NCI-H345 treated with DMSO at 0.1 percent for 48 hours (cell line): ENCODE measurements around the gene PSMB4.
"Not testable (repeated sequence)": the region's sequence is repeated elsewhere in the genome, so short reads cannot be mapped to it uniquely, and the experiment has no call there.

Experiments used
- DNase-seq: peaks from one replicate; lab custom pipeline; 2025; ENCODE audit not compliant: unreplicated experiment; lab: John Stamatoyannopoulos, UW

PSMB4 gene

DNA sequence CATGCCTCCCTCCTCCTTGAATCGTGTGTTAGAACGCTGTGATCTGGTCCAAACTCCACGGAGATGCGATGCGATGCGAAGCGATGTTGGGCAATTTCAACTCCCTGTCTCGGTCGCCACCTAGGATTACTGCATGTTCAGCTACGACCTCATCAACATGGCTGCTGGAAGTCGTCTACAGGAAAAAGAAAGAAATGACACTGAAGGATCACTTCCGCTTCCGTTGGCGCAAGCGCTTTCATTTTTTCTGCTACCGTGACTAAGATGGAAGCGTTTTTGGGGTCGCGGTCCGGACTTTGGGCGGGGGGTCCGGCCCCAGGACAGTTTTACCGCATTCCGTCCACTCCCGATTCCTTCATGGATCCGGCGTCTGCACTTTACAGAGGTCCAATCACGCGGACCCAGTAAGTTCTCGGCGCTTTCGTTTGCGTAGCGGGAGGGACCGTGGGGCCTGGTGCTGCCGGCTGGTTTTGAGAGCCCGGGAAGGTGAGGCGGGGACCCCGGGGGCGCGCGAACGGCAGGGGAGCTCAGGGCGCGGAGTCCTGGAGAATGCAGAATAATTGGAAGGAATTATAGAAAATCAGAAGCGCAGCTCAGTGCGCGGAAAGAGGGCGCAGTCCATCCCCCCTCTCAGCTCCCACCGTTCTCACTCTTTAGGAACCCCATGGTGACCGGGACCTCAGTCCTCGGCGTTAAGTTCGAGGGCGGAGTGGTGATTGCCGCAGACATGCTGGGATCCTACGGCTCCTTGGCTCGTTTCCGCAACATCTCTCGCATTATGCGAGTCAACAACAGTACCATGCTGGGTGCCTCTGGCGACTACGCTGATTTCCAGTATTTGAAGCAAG is at the start of gene PSMB4:
TSS of gene PSMB4 (plus strand) at position 250 of the 848 bp plus-strand sequence. CDS start at position 265, 15 bp downstream.
- DNase-seq, result peak; percentile 99

DNA sequence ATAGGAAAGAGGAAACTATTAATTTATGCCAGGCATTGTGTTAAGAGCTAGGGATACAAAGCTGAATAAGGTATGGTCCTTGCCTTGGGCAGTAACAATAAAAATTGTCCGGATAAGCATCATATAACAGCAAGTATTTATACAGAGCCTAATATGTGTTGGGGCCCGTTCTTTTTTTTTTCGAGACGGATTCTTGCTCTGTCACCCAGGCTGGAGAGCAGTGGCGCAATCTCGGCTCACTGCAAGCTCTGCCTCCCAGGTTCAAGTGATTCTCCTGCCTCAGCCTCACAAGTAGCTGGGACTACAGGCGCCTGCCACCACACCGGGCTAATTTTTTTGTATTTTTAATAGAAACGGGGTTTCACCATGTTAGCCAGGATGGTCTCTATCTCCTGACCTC is 49.0 kb upstream of the PSMB4 start:
- not testable (repeated sequence) for DNase-seq

DNA sequence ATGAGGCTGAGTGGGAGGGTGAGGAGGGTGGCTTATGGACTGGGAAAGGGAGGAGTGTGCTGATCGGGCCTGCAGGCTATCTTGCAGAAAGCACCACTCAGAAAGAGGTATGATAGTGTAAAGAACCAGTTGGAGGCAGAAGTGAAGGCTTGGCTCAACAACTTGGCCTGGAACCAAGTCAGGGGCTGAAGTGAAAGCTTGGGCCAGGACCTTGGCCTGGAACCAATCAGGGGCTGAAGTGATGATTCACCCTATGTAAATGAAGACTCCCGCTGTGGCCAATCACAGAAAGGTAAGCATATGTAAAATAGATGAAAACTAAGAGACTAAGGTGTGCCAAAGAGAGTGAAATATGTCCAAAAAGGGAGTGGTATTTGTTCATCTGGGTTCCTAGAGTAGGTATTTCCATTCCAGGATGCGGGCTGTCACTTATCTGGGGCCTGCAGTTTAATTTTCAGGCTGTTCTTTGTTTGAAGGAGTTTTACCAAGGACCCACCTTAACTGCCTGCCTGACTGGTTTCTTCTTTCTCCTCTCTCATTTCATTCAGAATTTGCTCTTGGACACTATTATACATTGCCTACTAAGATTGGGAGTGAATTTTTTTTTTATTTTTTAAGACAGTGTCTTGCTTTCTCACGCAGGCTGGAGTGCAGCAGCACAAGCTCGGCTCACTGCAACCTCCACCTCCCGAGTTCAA is 47.2 kb upstream of the PSMB4 start:
- no peak for DNase-seq

DNA sequence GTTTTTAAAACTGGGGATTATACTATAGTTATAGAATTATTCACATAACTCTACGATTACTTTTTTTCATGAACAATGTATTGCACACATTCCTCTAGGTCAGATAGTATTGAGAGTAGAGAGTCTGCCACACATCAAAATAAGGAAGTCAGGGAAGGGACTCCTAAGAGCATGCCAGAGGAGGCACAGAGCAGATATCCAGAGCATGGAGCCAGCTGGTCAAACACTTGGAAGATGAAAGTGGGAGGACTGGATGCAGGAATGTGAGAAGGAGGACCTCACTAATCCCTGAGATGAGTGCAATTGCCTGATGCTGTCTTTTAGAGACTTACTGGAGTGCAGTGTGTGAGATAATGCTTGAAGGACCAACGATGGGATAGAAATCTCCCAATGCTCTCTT is 42.7 kb upstream of the PSMB4 start:
- DNase-seq, result no peak

DNA sequence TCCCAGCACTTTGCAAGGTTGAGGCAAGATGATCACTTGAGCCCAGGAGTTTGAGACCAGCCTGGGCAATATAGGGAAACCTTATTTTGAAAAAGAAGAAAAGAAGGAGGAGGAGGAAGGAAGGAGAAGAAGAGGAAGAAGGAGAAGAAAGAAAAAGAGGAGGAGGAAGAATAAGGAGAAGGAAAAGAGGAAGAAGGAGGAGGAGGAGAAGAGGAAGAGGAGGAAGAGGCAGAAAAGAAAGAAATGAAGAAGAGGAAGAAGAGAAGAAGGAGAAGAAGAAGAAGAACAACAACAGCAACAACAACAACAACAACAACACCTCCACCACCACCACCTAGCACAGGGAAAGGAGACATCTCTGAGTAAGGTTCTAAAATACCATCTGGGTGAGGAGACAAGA is 37.5 kb upstream of the PSMB4 start:
- DNase-seq, result no peak

DNA sequence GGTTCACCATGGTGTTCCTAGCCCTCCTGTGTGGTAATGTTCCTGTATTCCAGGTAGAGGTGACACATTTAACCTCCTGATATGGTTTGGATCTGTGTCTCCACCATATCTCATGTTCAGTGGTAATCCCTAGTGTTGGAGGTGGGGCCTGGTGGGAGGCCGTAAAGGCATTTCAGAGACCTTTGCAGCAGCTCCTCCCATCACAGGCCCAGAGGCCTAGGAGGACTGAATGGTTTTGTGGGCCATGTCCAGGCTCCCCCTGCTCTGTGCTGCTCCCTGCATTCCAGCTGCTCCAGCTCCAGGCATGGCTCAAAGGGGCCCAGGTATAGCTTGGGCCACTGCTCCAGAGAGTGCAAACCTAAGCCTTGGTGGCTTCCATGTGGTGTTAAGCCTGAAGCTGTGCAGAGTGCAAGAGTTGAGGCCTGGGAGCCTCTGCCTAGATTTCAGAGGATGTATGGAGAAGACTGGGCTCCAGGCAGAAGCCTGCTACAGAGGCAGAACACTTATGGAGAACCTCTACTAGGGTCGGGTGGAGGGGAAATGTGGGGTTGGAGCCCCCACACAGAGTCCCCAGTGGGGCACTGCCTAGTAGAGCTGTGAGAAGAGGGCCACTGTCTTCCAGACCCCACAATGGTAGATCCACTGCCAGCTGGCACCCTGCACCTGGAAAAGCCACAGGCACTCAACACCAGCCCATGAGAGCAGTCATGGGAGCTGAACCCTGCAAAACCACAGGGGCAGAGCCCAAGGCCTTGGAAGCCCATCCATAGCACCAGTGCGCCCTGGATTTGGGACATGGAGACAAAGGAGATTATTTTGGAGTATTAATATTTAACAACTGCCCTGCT is 36.8 kb upstream of the PSMB4 start:
- no peak for DNase-seq

DNA sequence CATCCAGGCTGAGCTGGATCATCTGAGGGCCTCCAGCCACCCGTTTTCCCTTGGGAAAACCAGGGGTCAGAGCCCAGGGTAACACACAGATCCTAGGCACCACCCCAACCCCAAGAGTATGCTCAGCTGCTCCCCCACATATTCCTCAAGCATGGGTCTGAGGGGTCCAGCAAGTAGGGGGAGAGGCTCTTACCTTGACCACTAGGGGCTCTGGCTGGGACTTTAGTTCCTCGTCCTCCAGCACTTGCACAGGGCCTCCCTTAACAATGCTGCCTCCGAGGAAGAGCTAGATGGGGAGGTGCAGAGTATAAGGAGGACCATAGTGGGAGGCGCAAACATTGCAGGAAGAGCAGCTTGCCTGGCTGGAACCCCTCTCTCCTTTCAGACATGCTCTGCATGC is 34.4 kb upstream of the PSMB4 start:
- no peak for DNase-seq

DNA sequence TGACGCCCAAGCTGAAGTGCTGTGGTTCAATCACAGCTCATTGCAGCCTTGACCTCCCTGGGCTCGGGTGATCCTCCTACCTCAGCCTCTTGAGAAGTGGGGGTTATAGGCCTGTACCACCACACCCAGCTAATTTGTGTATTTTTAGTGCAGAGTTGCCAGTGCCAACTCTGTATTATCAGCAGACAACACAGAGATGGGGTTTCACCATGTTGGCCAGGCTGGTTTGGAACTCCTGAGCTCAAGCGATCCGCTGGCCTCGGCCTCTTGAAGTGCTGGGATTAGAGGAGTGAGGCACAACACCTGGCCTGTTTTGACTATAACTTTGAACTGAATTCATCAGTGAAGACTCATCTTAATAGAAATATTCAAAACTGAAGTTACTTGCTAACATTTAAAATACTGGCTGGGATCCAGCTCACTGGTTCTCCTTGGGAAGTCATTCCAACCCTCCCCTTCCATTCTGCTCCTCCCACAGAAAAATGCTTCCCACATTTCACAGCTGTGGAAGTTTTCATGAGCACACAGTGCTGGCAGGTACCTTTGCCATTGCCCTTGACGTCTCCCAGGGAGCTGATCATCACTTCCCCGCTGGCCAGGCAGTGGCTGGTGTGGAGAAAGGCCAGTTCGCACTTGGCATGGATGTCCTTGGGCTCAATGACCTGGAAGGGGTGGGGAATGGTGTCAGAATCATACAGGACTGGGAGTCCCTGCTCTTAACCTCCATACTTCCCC is 31.5 kb upstream of the PSMB4 start:
- DNase-seq, result no peak

DNA sequence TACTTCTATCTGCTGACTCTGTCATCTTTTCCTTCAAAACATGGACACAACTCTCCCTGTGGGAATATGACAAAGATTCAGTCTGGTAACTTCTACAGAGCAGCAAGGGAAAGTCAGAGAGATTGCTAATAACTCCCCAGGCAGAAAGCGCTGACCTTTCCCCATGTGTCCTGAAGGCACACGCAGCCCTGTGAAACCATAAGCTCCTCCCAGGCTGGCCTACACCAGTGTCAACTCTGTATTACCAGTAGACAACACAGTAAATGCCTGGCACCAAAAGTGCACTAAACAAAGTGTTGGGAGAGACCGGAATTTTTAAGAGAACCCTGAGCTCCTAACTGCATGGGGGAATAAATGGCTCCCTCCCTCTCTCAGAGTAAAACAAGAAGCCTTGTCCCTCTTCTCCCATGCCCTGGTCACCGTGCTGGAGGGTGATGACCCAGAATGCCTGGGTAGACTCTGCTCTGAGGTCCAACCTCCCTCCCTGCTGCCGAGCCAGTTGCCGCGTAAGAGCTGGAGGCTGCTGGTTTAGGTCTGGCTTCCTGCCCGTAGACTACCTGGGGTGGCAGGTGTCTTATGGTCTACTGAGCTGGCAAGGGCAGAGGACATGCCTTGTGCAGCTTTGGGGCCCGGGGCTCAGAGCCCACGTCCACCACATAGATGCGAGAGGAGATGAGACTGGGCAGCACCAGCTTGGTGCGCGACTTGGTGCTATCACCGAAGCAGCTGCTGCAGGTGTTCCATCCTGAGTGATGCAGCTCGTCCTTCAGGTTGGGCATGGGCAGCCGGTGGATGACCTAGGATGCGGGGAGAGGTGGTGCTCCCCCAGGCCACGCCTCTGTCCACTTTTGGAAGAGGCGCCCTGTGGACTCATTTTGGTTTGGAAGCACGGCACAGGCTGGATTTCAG is 30.7 kb upstream of the PSMB4 start:
- DNase-seq, result no peak

DNA sequence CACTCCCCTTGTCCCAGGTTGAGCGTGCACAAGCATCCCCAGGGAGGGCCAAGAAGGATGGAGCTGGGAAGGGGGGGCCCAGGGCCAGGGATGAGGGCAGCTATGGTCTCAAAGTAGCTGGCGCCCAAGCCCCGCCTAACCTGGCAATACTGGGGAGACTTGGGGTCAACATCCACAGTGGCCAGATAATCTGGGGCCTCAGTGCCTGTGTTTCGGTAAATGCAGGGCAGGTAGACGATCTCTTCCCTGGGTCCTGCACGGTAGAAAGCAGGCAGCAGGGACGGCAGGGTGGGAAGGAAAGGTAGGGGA is 30.1 kb upstream of the PSMB4 start:
- no peak for DNase-seq

DNA sequence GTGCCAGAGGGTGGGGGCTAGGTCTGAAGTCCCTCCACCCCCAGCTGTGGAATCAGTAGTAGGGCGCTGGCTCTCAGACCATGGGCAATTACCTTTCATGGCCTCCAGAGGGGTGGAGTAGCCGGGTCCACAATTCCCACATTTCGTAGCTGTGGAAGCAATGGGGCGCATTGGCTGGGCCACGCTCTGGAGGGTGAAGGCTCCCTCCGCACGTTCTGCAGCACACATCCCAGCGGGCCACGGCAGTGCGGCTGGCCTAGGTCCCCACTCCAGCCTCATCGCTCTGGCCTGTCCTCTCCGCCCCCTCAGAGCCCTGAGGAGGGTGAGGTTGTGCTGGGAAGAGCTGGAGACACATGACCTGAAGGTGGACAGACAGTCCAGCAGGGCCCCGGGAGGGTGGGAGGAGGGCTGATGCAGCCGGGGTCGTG is 29.7 kb upstream of the PSMB4 start:
- no peak for DNase-seq

DNA sequence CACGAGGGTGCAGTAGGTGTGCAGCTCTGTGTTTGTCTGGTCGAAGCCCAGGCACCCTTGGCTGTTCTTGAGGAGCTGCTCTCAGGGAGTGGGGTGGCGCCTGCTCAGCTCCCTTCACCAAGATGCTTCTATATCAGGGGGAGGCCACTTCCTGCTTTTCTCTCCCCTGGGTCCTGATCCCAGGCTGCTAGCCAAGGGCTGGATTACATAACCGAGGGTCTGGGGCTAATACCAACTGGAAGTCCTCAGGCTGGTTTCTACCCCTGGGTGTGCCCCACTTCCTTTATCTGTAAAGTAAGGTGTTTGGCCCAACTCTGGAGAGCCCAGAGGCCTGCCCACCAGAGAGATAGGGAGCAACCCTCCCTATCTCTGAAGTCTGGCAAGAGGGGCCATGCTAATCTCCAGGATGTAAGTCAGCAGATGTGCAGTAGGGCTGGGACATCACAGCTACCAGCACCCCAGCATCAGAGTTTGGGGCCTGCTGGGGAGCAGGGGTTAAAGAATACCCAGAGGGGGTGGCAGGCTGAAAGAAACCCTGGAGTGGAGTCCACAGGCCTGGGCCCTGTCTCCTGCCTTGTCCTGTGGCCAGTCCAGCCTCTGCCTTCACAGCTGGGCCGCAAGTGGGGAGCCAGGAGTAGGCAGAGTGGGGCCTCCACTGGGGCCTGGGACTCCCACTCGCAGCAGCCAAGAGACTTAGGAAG is 29.0 kb upstream of the PSMB4 start:
- DNase-seq, result peak; percentile 64

DNA sequence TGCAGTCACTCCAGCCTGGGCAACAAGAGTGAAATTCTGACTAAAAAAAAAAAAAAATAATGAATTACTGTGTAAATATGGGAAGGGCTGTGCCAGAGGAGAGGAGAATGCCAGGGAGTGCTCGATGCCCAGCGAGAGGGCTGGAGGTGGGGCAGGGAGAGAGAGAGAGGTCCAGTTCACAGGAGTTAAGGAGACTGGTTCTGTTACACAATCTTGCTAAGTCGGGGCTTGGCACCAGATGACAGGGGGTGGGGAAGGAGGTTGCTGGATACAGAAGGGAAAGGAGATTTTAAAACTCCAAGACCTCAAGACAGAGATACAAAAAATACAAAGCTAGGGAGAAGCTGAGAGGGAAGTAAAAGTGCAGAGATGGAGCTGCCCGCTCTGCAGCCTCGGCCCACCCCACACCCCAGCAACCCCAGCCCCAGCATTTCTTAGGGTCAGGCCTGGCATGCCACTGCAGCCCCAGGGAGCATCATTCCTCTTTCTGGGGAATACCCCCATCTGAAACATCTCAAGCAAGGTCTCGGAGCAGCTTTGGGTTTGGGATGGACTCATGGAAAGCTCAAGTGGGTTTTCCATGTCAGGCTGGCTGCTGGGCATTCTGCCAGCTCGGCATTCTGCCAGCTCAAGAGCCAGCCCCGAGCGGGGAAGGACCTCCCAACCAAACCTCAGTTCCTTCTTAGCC is 27.9 kb upstream of the PSMB4 start:
- peak; percentile 97 for DNase-seq

DNA sequence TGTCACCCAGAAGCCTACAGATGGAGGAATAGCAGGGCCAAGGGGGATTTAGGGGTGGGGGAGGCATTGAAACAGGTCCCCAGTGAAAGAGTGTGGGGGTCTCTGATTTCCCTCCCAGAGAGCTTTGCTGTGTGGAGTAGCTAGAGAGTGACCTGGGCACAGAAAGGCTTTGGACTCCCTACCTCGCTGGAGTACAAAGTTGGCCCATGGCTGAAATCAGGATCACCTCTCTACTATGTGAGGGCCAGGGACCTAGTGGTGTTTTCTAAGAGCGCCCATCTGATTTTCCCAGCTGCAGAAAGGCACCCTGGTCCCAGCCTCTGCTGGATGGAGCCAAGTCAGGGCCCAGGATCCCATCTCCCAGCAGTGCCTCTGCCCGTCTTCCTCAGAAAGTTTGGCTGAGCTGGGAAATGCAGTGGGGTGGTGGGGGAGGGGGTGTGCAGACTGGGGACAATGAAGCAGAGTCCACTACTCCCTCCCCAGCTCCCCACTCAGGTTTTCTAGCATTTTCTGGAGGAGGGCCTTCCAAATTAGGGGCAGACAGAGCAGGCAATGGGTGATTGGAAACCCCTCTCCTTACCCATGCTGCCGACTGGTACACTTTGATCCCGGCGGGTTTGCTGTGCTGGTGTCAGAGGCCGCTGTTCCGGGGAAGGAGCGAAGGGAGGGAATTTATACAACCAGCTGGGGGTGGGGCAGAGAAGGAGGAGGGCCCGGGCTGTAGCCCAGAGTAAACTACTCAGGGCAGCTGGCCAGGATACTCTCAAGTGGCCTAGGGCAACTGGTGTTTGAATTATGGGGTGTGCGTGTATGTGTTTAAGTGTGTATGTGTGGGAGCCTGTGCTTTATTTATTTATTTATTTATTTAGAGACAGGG is 27.1 kb upstream of the PSMB4 start, which contains the start of gene SELENBP1:
TSS of gene SELENBP1 (minus strand) at position 648 of the 877 bp plus-strand sequence. CDS start at position 584, 64 bp downstream.
- DNase-seq, result peak; percentile 95

DNA sequence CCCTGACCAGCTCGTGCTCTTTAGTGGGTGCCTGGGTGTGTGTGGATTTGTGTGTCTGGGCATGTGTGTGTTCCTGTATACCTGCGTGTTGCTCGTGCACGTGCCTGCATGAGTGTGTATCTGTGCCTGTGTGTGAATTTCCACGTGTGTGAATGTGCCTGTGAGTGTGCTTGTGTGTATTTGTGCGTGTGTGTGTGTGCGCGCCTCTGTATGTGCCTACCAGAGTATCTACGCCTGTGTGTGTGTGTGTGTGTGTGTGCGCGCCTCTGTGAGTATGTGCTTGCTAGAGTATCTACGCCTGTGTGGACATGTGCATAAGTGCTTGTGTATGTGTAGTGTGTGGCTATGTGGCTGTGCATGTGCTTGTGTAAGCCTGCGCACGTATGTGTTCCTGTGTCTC is 26.2 kb upstream of the PSMB4 start:
- no peak for DNase-seq

DNA sequence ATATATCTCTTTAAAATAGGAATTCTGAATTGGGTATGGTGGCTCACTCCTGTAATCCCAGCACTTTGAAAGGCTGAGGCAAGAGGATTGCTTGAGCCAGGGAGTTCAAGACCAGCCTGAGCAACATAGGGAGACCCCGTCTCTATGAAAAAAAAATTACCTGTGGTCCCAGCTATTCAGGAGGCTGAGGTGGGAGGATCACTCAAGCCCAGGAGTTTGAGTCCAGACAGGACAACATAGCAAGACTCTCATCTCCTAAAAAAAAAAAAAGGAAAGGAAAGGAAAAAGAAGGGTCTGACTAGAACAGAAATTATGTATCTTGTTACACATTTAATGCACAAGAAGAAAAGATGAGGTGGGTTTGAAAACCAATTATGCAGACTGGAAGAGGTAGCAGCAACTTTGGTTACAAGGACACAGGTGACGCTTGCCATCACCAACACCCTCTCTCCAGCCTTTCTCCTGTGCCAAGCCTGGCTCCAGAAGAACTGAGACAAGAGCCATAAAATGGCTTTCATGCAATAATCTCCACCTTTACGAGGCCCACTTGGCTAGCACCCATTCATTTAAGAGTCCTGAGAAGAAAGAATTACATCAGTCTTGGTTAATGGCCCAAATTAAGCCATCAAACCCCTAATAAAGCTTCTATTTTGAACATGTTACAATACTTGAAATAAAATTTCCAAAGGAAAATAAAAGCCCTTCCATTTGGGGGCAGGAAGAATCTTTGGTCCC is 22.1 kb upstream of the PSMB4 start:
- DNase-seq, result no peak

DNA sequence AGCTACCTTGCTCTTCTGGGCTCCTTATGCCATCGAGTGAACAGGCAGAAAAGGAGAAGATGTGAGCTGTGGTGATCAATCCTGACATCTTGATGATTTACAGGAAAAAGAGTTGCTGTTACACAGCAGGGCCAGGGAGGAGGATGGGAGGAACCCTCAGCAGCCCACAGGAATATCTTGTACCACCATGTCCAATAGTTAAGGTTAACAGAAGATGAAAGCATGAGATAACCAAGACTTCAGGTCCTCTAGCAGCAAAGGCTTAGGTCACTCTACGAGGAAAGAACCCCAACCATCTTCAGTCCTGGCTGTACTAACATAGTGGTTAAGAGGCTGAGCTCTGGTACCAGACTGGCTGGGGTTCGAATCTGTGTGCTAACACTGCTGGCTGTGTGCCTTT is 14.8 kb upstream of the PSMB4 start:
- DNase-seq, result no peak
